Activated CD8-positive, alpha-beta memory T cell treated with anti-CD3 and anti-CD28 coated beads, Interleukin-2, amount 50 U/mL, for 4 hours (primary cell): Measurements from ENCODE around the gene GPR78.
"Not testable (repeated sequence)": the region's sequence is repeated elsewhere in the genome, so short reads cannot be mapped to it uniquely, and the experiment has no call there.

ENCODE experiments used
- DNase-seq: peaks from one replicate; pipeline ENCODE4 v3.0.0-alpha.2; 2020

The GPR78 gene

GRCh38 chr4:8618421-8618820, 38.2 kb downstream of the GPR78 start:
- DNase-seq = no peak

- no peak for DNase-seq
Measured at GRCh38 chr4:8618961-8619720, 38.9 kb downstream of the GPR78 start.

- DNase-seq = not testable (repeated sequence)
Measured at GRCh38 chr4:8621135-8621534, 40.9 kb downstream of the GPR78 start.

GRCh38 chr4:8624601-8625272, 44.5 kb downstream of the GPR78 start:
- not testable (repeated sequence) for DNase-seq

GRCh38 chr4:8630240-8630905, 50.2 kb downstream of the GPR78 start:
- not testable (repeated sequence) for DNase-seq

- DNase-seq = not testable (repeated sequence)
Measured at GRCh38 chr4:8631896-8632295, 51.7 kb downstream of the GPR78 start.

- DNase-seq = not testable (repeated sequence)
Measured at GRCh38 chr4:8634773-8635172, 54.6 kb downstream of the GPR78 start.

- not testable (repeated sequence) for DNase-seq
Measured at GRCh38 chr4:8635897-8636554, 55.8 kb downstream of the GPR78 start.
